Activated CD8-positive, alpha-beta T cell treated with anti-CD3 and anti-CD28 coated beads for 36 hours (primary cell): ENCODE data around the gene AFAP1. TPM values are rescaled to one million over a fixed set of nuclear protein-coding genes. Genes with fewer than 3 reads are reported as not detected.

Source experiments
- ATAC-seq: fragments of 200-7000 bp; cut with Tn5 transposase; one replicate; pipeline ENCODE4 v1.10.0; 2021; ENCODE audit warnings: mild to moderate bottlenecking, moderate library complexity
- CTCF ChIA-PET: fragments of 350-600 bp; sonication (Branson Sonifier 250); formaldehyde crosslinking; loops from one replicate; lab custom pipeline; 2021; ENCODE audit warnings: antibody characterized with exemption; lab: Charles Lee
- POLR2A ChIA-PET: fragments of 350-600 bp; sonication (Branson Sonifier 250); formaldehyde crosslinking; loops from one replicate; lab custom pipeline; 2021; ENCODE audit warnings: antibody characterized with exemption; lab: Charles Lee
- DNase-seq: peaks from one replicate; pipeline ENCODE4 v3.0.0-alpha.2; 2020
- H3K27ac Mint-ChIP-seq: one replicate; pipeline ENCODE4 v1.8.0; 2021; ENCODE audit warnings: mild to moderate bottlenecking, mixed read lengths
- H3K27me3 Mint-ChIP-seq: one replicate; pipeline ENCODE4 v1.8.0; 2021; ENCODE audit warnings: mixed read lengths
- H3K36me3 Mint-ChIP-seq: one replicate; pipeline ENCODE4 v1.8.0; 2021; ENCODE audit warnings: low read depth, mixed read lengths
- H3K4me1 Mint-ChIP-seq: one replicate; pipeline ENCODE4 v1.8.0; 2021; ENCODE audit warnings: low read depth, mixed read lengths
- H3K4me3 Mint-ChIP-seq: one replicate; pipeline ENCODE4 v1.8.0; 2021; ENCODE audit warnings: mild to moderate bottlenecking, moderate library complexity, mixed read lengths
- H3K9me3 Mint-ChIP-seq: one replicate; pipeline ENCODE4 v1.8.0; 2021; ENCODE audit warnings: mixed read lengths
- intact Hi-C: fragments of 100-400 bp; cut with micrococcal nuclease; formaldehyde crosslinking; loops from one replicate; pipeline ENCODE4 v1.10.0; 2022
- total RNA-seq, 2 experiments: library from RNA; stranded (reverse); gene quantifications; one replicate each; pipeline ENCODE4 v1.2.3, GENCODE V29; 2021
- TF ChIP-seq, protein P1 (sequence below): fragments of 200-600 bp; IDR thresholded peaks from one replicate; pipeline ENCODE4 v1.8.0; 2022; ENCODE audit warnings: antibody characterized with exemption, mild to moderate bottlenecking

The AFAP1 gene
- total RNA-seq, 2 experiments from 2014 or later: 25.5 to 26.5 TPM

DNA sequence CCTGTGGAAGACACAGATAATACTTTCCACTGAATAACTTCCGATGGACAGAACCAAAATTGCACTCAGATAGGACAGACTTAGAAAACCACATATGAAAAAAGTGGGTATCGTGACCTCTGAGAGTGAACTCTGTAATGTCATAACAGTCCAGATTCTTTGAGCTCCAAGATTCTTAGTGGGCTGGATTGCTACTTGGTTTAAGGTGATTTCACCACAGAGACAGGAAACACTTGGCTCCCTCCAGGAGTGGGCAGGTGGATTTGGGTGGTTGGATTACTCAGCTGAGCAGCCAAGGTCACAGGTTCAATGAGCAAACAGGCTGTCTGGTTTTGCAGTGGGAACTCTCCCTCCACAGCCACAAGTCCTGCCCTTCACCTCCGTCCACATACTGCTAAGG is 126.0 kb downstream of the AFAP1 start:
- Mint-ChIP-seq H3K27ac (no peak overlapping the region), H3K4me1 (peaks cover 1% of the 10 kb centered on the region), H3K27me3 (no peaks in the 10 kb centered on the region), H3K9me3 (no peaks in the 10 kb centered on the region), H3K4me3 (no peak overlapping the region), H3K36me3 (peaks cover 20% of the 10 kb centered on the region)
- ATAC-seq (no peak), DNase-seq (no peak)
- TF ChIP-seq, protein P1, sequence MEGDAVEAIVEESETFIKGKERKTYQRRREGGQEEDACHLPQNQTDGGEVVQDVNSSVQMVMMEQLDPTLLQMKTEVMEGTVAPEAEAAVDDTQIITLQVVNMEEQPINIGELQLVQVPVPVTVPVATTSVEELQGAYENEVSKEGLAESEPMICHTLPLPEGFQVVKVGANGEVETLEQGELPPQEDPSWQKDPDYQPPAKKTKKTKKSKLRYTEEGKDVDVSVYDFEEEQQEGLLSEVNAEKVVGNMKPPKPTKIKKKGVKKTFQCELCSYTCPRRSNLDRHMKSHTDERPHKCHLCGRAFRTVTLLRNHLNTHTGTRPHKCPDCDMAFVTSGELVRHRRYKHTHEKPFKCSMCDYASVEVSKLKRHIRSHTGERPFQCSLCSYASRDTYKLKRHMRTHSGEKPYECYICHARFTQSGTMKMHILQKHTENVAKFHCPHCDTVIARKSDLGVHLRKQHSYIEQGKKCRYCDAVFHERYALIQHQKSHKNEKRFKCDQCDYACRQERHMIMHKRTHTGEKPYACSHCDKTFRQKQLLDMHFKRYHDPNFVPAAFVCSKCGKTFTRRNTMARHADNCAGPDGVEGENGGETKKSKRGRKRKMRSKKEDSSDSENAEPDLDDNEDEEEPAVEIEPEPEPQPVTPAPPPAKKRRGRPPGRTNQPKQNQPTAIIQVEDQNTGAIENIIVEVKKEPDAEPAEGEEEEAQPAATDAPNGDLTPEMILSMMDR: no peak
- ChIA-PET CTCF (interaction anchor here (1.0 to 1.9 kb wide), 6 partner anchors 9 to 173 kb away, joined by 3 to 5 read pairs (median 4); no protein-coding TSS in a partner anchor), POLR2A (no interaction called here)
- intact Hi-C loops: no loop called here

DNA sequence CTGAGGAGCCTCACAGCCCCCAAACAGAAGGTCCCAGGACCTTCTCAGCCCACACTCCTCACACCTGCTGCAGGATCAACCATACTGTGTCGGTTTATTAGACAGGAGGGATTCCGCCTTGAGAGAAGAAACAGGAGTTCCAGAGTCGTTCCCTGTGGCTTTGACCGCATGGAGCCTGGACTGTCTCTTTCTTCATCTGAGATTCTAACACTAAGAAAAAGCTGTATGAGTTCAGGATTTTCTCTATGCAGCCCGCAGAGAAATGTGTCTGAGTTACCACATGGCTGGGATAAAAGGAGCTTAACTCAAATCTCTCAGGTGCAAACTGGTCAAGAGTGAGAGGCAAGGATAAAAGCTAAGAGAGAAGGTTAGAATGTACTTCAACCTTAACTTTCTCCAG is 126.7 kb downstream of the AFAP1 start:
- H3K27ac Mint-ChIP-seq: no peak overlapping the region
- no peaks in the 10 kb centered on the region for H3K9me3 Mint-ChIP-seq
- intact Hi-C loops: no loop called here
- ChIA-PET POLR2A (no interaction called here), CTCF (interaction anchor here (1.0 to 1.9 kb wide), 7 partner anchors 8 to 174 kb away, joined by 3 to 7 read pairs (median 4); no protein-coding TSS in a partner anchor)
- peaks cover 22% of the 10 kb centered on the region for H3K36me3 Mint-ChIP-seq
- no peak for ATAC-seq
- TF ChIP-seq, protein P1: no peak
- DNase-seq: no peak
- H3K27me3 Mint-ChIP-seq: no peaks in the 10 kb centered on the region
- peaks cover 2% of the 10 kb centered on the region for H3K4me1 Mint-ChIP-seq
- H3K4me3 Mint-ChIP-seq: no peak overlapping the region

DNA sequence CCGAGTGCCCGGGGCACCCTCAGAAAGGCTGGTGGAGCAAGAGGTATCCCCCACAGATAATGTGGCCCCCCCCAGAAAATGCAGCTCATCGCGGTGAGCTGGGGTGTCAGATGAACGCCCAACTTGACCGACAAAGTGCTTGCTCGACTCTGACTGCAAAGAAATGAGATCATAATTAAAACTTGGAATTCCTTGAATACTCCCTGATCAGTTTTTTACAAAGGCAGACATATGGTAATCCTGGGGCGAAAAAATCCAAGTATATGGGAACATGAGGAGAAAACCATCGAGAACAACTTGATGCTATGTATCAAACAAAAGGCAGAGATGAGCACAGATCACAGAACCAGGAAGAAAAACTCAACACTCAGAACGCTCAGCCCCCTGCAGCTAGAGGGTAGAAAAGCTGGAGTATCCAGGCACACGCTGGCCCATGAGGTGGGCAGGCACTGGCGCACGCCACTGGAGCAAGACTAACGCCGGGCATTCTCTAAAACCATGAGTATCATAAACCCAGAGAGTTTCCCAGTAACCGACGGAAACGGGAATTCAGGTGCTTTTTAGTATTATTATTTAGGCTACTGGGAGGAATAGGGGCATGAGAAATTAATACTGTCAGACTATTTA is 127.3 kb downstream of the AFAP1 start:
- DNase-seq (no peak), ATAC-seq (no peak)
- Mint-ChIP-seq H3K9me3 (no peaks in the 10 kb centered on the region), H3K27me3 (no peaks in the 10 kb centered on the region), H3K4me3 (no peak overlapping the region), H3K4me1 (peaks cover 2% of the 10 kb centered on the region), H3K27ac (no peak overlapping the region), H3K36me3 (peaks cover 21% of the 10 kb centered on the region)
- intact Hi-C loops: no loop called here
- ChIA-PET POLR2A (no interaction called here), CTCF (interaction anchor here (1.0 to 1.7 kb wide), 4 partner anchors 10 to 174 kb away, joined by 3 to 7 read pairs (median 4); no protein-coding TSS in a partner anchor)
- TF ChIP-seq, protein P1: no peak

DNA sequence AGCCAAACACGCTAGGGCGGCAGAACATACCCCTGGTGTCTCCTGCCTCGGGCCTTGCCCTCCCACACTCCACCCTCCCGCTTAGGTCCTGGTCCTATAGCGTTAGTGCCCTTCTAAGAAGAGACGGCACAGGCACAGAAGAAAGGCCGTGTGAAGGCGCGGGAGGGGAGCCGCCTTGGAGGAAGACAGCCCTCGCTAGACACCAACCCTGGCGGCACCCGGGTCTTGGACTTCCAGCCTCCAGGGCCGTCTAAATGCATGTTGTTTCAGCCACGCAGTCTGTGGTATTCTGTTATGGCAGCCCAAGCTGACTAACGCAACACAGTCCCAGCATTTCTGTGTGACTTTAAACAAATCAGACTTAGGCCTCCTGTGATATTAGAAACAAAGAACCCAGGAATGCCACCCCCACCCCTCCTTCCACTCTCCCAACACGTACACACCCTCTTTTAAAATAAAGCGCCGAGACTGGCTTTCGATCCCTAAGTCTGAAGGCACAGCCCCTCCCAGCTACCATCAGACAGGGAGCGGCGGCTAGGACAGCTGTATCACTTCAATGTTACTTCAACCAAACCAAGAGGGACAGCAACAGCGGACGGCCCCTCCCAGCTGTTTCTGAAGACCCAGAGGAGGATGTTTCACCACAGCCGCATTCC is 128.0 kb downstream of the AFAP1 start:
- Mint-ChIP-seq H3K36me3 (peaks cover 16% of the 10 kb centered on the region), H3K27ac (no peak overlapping the region), H3K4me3 (no peak overlapping the region), H3K27me3 (no peaks in the 10 kb centered on the region), H3K9me3 (no peaks in the 10 kb centered on the region), H3K4me1 (peaks cover 2% of the 10 kb centered on the region)
- TF ChIP-seq, protein P1: no peak
- intact Hi-C loops: no loop called here
- ChIA-PET CTCF (interaction anchor here (1.2 to 1.5 kb wide), 3 partner anchors 9 to 57 kb away, joined by 3 to 7 read pairs (median 4); no protein-coding TSS in a partner anchor), POLR2A (no interaction called here)
- DNase-seq: no peak
- no peak for ATAC-seq
